Stimulated activated CD8-positive, alpha-beta memory T cell treated with anti-CD3 and anti-CD28 coated beads, Interleukin-12 subunit alpha, Interleukin-12 subunit beta, amount 100 ng/mL, for 4 hours (primary cell): ENCODE data around the gene NEURL3.

Experiments
- DNase-seq: peaks from one replicate; pipeline ENCODE4 v3.0.0-alpha.2; 2020; ENCODE audit warnings: low read depth

The NEURL3 gene

GRCh38 chr2:96527286-96528005 is 22.3 kb upstream of the NEURL3 start:
- peak; percentile 33 for DNase-seq

- no peak for DNase-seq
Measured at GRCh38 chr2:96526615-96527285, 21.6 kb upstream of the NEURL3 start.

- DNase-seq, result no peak
Measured at GRCh38 chr2:96526101-96526591, 21.0 kb upstream of the NEURL3 start.

- DNase-seq, result no peak
Measured at GRCh38 chr2:96525211-96525507, 20.0 kb upstream of the NEURL3 start.

GRCh38 chr2:96524482-96525210 is 19.5 kb upstream of the NEURL3 start:
- DNase-seq, result no peak

GRCh38 chr2:96523659-96524481 is 18.7 kb upstream of the NEURL3 start:
- DNase-seq, result no peak

- DNase-seq, result no peak
Measured at GRCh38 chr2:96522304-96523203, 17.4 kb upstream of the NEURL3 start.

GRCh38 chr2:96521219-96521618 is 16.1 kb upstream of the NEURL3 start:
- no peak for DNase-seq

GRCh38 chr2:96520697-96521096 is 15.5 kb upstream of the NEURL3 start:
- DNase-seq, result no peak

GRCh38 chr2:96520231-96520630 is 15.1 kb upstream of the NEURL3 start:
- no peak for DNase-seq

GRCh38 chr2:96517079-96517478 is 11.9 kb upstream of the NEURL3 start:
- DNase-seq, result no peak

- DNase-seq, result no peak
Measured at GRCh38 chr2:96514521-96514920, 9.4 kb upstream of the NEURL3 start.

GRCh38 chr2:96512341-96512740 is 7.2 kb upstream of the NEURL3 start:
- no peak for DNase-seq

- no peak for DNase-seq
Measured at GRCh38 chr2:96511851-96512250, 6.7 kb upstream of the NEURL3 start.

GRCh38 chr2:96510931-96511595 is 5.9 kb upstream of the NEURL3 start:
- DNase-seq, result no peak

GRCh38 chr2:96509847-96510230 is 4.7 kb upstream of the NEURL3 start:
- no peak for DNase-seq

- peak; percentile 27 for DNase-seq
Measured at GRCh38 chr2:96509114-96509846, 4.1 kb upstream of the NEURL3 start.

- no peak for DNase-seq
Measured at GRCh38 chr2:96508521-96509113, 3.5 kb upstream of the NEURL3 start.

- DNase-seq, result peak; percentile 78
Measured at GRCh38 chr2:96507957-96508520, 2.9 kb upstream of the NEURL3 start.
